Naive thymus-derived CD4-positive, alpha-beta T cell (primary cell): ENCODE measurements around the gene ABCB7. TPM values are rescaled to one million over a fixed set of nuclear protein-coding genes. Genes with fewer than 3 reads are reported as not detected.
"Not testable (repeated sequence)": the region's sequence is repeated elsewhere in the genome, so short reads cannot be mapped to it uniquely, and the experiment has no call there.

Source experiments
- ATAC-seq: fragments of 150-1000 bp; cut with Tn5 transposase; 2 replicates; pipeline ENCODE4 v1.10.0; 2021; ENCODE audit warnings: mild to moderate bottlenecking, moderate library complexity
- CTCF ChIA-PET: fragments of 350-600 bp; sonication (Branson Sonifier 250); formaldehyde crosslinking; loops from one replicate; lab custom pipeline; 2021; ENCODE audit warnings: antibody characterized with exemption; lab: Charles Lee
- POLR2A ChIA-PET: fragments of 350-600 bp; sonication (Branson Sonifier 250); formaldehyde crosslinking; loops from one replicate; lab custom pipeline; 2021; ENCODE audit warnings: antibody characterized with exemption, inconsistent platforms; lab: Charles Lee
- DNase-seq, 9 donors: peaks; one replicate each; pipeline versions ENCODE4 v3.0.0 to v3.0.0-alpha.2; 2020 to 2022; ENCODE audit warnings: mixed read lengths in 1 of 9
- H3K27ac ChIP-seq: one replicate; pipeline ENCODE4 v1.7.0; 2013; ENCODE audit warnings: mild to moderate bottlenecking, low read depth, low read length, moderate library complexity
- H3K27me3 ChIP-seq, 2 donors: one replicate each; pipeline ENCODE4 v1.7.0; 2013; ENCODE audit warnings: low read length in 2 of 2, mild to moderate bottlenecking in 2 of 2, moderate library complexity in 2 of 2; ENCODE audit not compliant: control insufficient read depth in 2 of 2, insufficient read depth in 2 of 2
- H3K36me3 ChIP-seq, 3 experiments: 1 replicate in 2 of 3; 2 replicates in 1 of 3; pipeline ENCODE4 v1.7.0; 2013; ENCODE audit warnings: low read length in 3 of 3, mild to moderate bottlenecking in 3 of 3, moderate library complexity in 1 of 3; ENCODE audit not compliant: insufficient read depth in 3 of 3, control insufficient read depth in 2 of 3
- H3K4me1 ChIP-seq, 2 donors: one replicate each; pipeline ENCODE4 v1.7.0; 2013; ENCODE audit warnings: low read length in 2 of 2, mild to moderate bottlenecking in 2 of 2, moderate library complexity in 1 of 2; ENCODE audit not compliant: control insufficient read depth in 2 of 2, insufficient read depth in 2 of 2
- H3K4me3 ChIP-seq: 2 replicates; pipeline ENCODE4 v1.7.0; 2013; ENCODE audit warnings: mild to moderate bottlenecking, low read length
- H3K9me3 ChIP-seq, 3 experiments: 1 replicate in 2 of 3; 2 replicates in 1 of 3; pipeline ENCODE4 v1.7.0; 2013; ENCODE audit warnings: low read length in 3 of 3; ENCODE audit not compliant: control insufficient read depth in 2 of 3
- H3K27ac Mint-ChIP-seq, 9 donors: one replicate each; pipeline ENCODE4 v1.8.0; 2020 to 2022; ENCODE audit warnings: mixed read lengths in 9 of 9, mild to moderate bottlenecking in 8 of 9, moderate library complexity in 5 of 9, inconsistent platforms in 2 of 9
- H3K27me3 Mint-ChIP-seq, 5 donors: one replicate each; pipeline ENCODE4 v1.8.0; 2021 to 2022; ENCODE audit warnings: mixed read lengths in 5 of 5, mild to moderate bottlenecking in 1 of 5
- H3K36me3 Mint-ChIP-seq, 5 donors: one replicate each; pipeline ENCODE4 v1.8.0; 2020 to 2022; ENCODE audit warnings: mixed read lengths in 5 of 5, mild to moderate bottlenecking in 3 of 5, inconsistent platforms in 1 of 5
- H3K4me1 Mint-ChIP-seq, 7 donors: one replicate each; pipeline ENCODE4 v1.8.0; 2020 to 2022; ENCODE audit warnings: mixed read lengths in 7 of 7, mild to moderate bottlenecking in 3 of 7, inconsistent platforms in 1 of 7
- H3K4me3 Mint-ChIP-seq, 10 donors: one replicate each; pipeline ENCODE4 v1.8.0; 2020 to 2022; ENCODE audit warnings: mild to moderate bottlenecking in 10 of 10, mixed read lengths in 10 of 10, moderate library complexity in 6 of 10, inconsistent platforms in 2 of 10
- H3K9me3 Mint-ChIP-seq, 11 donors: one replicate each; pipeline ENCODE4 v1.8.0; 2020 to 2022; ENCODE audit warnings: mixed read lengths in 11 of 11, mild to moderate bottlenecking in 4 of 11, inconsistent platforms in 1 of 11, moderate library complexity in 1 of 11
- intact Hi-C, 2 donors: fragments of 100-400 bp; cut with micrococcal nuclease; formaldehyde crosslinking; loops; one replicate each; pipeline ENCODE4 v1.15.1; 2023
- polyA plus RNA-seq, 2 donors: library from polyadenylated mRNA; unstranded; fragments of 300-500 nt; fragmentation: Illumina TruSeq; gene quantifications; one replicate each; pipeline ENCODE4 v1.2.3, GENCODE V29; 2021
- total RNA-seq, 6 experiments: library from RNA in 5 of 6; stranded (reverse) in 5 of 6; gene quantifications; 1 replicate in 5 of 6; 2 replicates in 1 of 6; pipeline ENCODE4 v1.2.3 and lab custom pipeline; 2021 to 2026

ABCB7 gene
- total and polyA plus RNA-seq, 7 experiments from 2014 or later: 13.0 to 33.0 (median 20.8) TPM

DNA sequence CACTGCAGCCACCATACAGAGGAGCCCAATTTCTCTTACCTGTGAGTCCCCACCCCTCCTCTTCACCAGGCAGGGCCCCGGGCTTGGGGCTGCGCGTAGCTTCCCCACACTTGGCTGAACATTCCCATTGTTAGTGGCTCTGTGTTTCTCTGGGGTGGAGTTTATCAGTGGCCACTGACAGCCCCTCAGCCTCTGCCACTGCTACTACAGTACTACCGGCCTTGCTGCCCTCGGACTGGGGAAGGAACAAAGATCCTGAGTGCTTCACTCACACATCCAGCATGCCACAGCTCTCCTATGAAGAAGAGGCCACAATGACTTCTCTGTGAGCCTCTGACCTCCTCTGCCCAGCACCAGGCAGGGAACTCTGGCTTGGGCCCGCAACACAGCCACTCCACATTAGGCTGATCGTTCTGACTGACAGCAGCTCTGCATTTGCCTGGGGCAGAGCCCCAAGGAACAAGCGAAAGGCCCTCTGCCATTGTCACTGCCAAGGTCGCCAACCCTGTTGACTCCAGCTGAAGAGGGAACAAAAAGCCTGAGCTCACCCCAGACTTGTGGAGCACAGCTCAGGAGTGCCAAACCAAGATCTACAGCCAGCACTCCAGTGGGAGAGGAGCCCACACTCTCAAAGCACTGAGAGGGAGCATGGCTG lies 24.0 kb downstream of the ABCB7 start:
- no peak overlapping the region for H3K27ac ChIP-seq
- no peak overlapping the region for H3K4me3 ChIP-seq
- Mint-ChIP-seq H3K4me3 (no peak overlapping the region), H3K27ac (peak overlapping the region in 1 of 9 donors; percentile 17), H3K4me1 (peaks cover 5 to 63% (median 47%) of the 10 kb centered on the region in 7 donors), H3K9me3 (peaks cover 0 to 10% (median 0%) of the 10 kb centered on the region in 11 donors), H3K36me3 (peaks cover 0 to 22% (median 7%) of the 10 kb centered on the region in 5 donors), H3K27me3 (no peaks in the 10 kb centered on the region)
- H3K9me3 ChIP-seq: no peaks in the 10 kb centered on the region
- POLR2A ChIA-PET: no interaction called here
- DNase-seq: no peak
- intact Hi-C loops: no loop called here
- no peaks in the 10 kb centered on the region for H3K27me3 ChIP-seq
- H3K4me1 ChIP-seq: no peaks in the 10 kb centered on the region
- CTCF ChIA-PET: no interaction called here
- no peaks in the 10 kb centered on the region for H3K36me3 ChIP-seq
- ATAC-seq: no peak

DNA sequence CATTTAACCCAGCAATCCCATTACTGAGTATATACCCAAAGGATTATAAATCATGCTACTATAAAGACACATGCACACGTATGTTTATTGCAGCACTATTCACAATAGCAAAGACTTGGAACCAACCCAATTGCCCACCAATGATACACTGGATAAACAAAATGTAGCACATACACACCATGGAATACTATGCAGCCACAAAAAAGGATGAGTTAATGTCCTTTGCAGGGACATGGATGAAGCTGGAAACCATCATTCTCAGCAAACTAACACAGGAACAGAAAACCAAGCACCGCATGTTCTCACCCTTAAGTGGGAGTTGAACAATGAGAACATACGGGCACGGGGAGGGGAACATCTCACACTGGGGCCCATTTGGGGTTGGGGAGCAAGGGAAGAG lies 27.0 kb downstream of the ABCB7 start:
- Mint-ChIP-seq H3K36me3 (peaks cover 0 to 15% (median 12%) of the 10 kb centered on the region in 5 donors), H3K4me1 (peaks cover 2 to 48% (median 36%) of the 10 kb centered on the region in 7 donors)
- H3K4me3 Mint-ChIP-seq, POLR2A ChIA-PET, H3K36me3 ChIP-seq, H3K9me3 Mint-ChIP-seq, intact Hi-C loops, H3K4me3 ChIP-seq, H3K27me3 Mint-ChIP-seq, H3K27me3 ChIP-seq, CTCF ChIA-PET, H3K27ac ChIP-seq, H3K9me3 ChIP-seq, H3K4me1 ChIP-seq, H3K27ac Mint-ChIP-seq, DNase-seq, ATAC-seq: not testable (repeated sequence)

DNA sequence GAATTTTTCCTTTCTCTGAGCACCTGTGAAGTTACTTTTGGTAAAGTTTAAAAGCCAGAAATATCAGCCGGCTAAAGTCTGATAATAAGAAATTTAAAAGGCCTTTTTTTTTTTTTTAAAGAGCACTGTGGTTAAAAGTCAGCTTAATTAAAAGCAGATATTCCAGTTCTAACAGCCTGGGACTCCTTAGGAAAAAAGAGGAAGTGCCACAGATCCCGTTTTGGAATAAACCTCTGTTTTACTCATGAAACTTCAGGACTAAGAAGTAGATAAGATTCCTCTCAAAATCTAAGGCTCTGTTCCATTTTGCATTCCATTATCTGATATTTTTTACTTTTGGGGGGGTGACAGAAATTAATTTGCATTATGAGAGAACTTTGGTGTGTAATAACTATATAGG lies 37.8 kb downstream of the ABCB7 start:
- peaks cover 0 to 5% (median 0%) of the 10 kb centered on the region in 11 donors for H3K9me3 Mint-ChIP-seq
- no peaks in the 10 kb centered on the region for H3K27me3 Mint-ChIP-seq
- no peak overlapping the region for H3K4me3 Mint-ChIP-seq
- H3K27ac ChIP-seq: no peak overlapping the region
- DNase-seq: no peak
- peaks cover 0 to 25% (median 8%) of the 10 kb centered on the region in 7 donors for H3K4me1 Mint-ChIP-seq
- ATAC-seq: no peak
- no peak overlapping the region for H3K27ac Mint-ChIP-seq
- H3K27me3 ChIP-seq: no peaks in the 10 kb centered on the region
- no peaks in the 10 kb centered on the region for H3K9me3 ChIP-seq
- intact Hi-C loops: no loop called here
- CTCF ChIA-PET: no interaction called here
- POLR2A ChIA-PET: no interaction called here
- peaks cover 0 to 16% (median 7%) of the 10 kb centered on the region in 5 donors for H3K36me3 Mint-ChIP-seq
- H3K4me1 ChIP-seq: no peaks in the 10 kb centered on the region
- H3K4me3 ChIP-seq: no peak overlapping the region
- H3K36me3 ChIP-seq: no peaks in the 10 kb centered on the region

DNA sequence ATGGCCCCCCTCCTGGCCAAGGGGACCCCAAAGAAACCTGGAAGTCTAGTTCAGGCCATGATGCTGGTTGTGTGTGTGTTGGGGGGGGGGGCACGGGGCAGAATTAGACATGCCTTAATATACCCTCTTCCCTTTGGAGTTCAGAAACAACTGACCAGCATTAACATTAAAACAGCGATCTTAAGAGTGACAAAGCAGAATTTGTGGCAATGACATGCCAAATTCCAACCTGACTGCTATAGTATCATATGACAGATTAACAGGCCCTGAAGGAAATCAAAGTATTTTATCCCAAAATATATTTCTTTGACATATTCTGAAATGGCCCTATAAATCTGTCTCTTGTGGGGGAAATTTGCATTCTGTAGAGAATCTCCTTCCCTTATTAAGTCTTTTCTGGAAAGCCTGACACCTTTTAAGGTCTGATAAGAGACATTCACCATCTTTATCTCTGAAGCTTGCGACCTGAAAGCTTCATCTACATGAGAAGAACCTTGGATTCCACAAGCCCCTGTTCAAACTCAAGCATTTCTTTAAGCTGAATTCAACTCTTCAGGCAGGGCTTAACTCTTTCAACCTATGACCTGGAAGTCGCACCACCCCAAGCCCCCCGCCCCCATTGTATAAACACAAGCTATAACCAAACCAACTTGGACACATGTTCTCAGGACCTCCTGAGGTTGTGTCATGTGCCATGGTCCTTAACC lies 40.2 kb downstream of the ABCB7 start:
- Mint-ChIP-seq H3K4me1 (peaks cover 0 to 20% (median 4%) of the 10 kb centered on the region in 7 donors), H3K36me3 (peaks cover 0 to 10% (median 2%) of the 10 kb centered on the region in 5 donors), H3K27ac (no peak overlapping the region), H3K9me3 (no peaks in the 10 kb centered on the region), H3K27me3 (no peaks in the 10 kb centered on the region), H3K4me3 (no peak overlapping the region)
- ChIA-PET POLR2A (no interaction called here), CTCF (no interaction called here)
- no peaks in the 10 kb centered on the region for H3K27me3 ChIP-seq
- ATAC-seq (no peak), DNase-seq (no peak)
- H3K36me3 ChIP-seq: peaks cover 0 to 3% (median 0%) of the 10 kb centered on the region in 3 experiments
- H3K27ac ChIP-seq: no peak overlapping the region
- intact Hi-C loops: no loop called here
- H3K4me3 ChIP-seq: no peak overlapping the region
- no peaks in the 10 kb centered on the region for H3K9me3 ChIP-seq
- no peaks in the 10 kb centered on the region for H3K4me1 ChIP-seq

DNA sequence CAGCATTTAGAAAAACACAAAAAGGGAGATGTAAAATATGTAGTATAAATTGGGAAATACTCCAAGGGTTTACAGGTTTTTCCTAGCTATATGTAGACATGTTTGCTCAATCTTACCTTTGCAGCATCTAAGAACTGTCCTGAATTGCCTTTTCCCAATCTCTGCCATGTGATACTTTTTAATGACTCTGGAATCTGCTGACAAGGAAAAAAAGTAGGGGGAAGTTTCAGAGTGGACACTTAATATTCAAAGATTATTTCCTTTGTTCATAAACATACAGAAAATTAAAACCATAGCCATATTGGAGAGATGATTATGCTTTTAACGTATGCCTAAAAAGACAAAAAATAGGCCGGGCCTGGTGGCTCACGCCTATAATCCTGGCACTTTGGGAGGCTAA lies 41.4 kb downstream of the ABCB7 start:
- no peaks in the 10 kb centered on the region for H3K27me3 Mint-ChIP-seq
- peaks cover 0 to 10% (median 2%) of the 10 kb centered on the region in 5 donors for H3K36me3 Mint-ChIP-seq
- H3K4me3 ChIP-seq: no peak overlapping the region

GRCh38 chrX:75113664-75114063 lies 42.4 kb downstream of the ABCB7 start:
- Histone ChIP-seq H3K36me3 (peaks cover 0 to 3% (median 0%) of the 10 kb centered on the region in 3 experiments), H3K27me3 (no peaks in the 10 kb centered on the region), H3K9me3 (no peaks in the 10 kb centered on the region), H3K4me3 (no peak overlapping the region), H3K27ac (no peak overlapping the region), H3K4me1 (no peaks in the 10 kb centered on the region)
- no peaks in the 10 kb centered on the region for H3K9me3 Mint-ChIP-seq
- ChIA-PET POLR2A (no interaction called here), CTCF (no interaction called here)
- no peak for DNase-seq
- H3K36me3 Mint-ChIP-seq: peaks cover 0 to 10% (median 0%) of the 10 kb centered on the region in 5 donors
- intact Hi-C loops: no loop called here
- ATAC-seq: no peak
- no peak overlapping the region for H3K27ac Mint-ChIP-seq
- H3K4me1 Mint-ChIP-seq: peaks cover 0 to 20% (median 4%) of the 10 kb centered on the region in 7 donors
- no peaks in the 10 kb centered on the region for H3K27me3 Mint-ChIP-seq
- H3K4me3 Mint-ChIP-seq: no peak overlapping the region

More for the DNA sequence above, 41.4 kb downstream of the ABCB7 start:
- intact Hi-C loops: no loop called here
- Histone ChIP-seq H3K9me3 (no peaks in the 10 kb centered on the region), H3K27me3 (no peaks in the 10 kb centered on the region), H3K4me1 (no peaks in the 10 kb centered on the region), H3K27ac (no peak overlapping the region), H3K36me3 (peaks cover 0 to 3% (median 0%) of the 10 kb centered on the region in 3 experiments)
- POLR2A ChIA-PET: no interaction called here
- DNase-seq: no peak
- no peak for ATAC-seq
- H3K4me1 Mint-ChIP-seq: peaks cover 0 to 20% (median 4%) of the 10 kb centered on the region in 7 donors
- no peaks in the 10 kb centered on the region for H3K9me3 Mint-ChIP-seq
- CTCF ChIA-PET: no interaction called here
- no peak overlapping the region for H3K27ac Mint-ChIP-seq
- H3K4me3 Mint-ChIP-seq: no peak overlapping the region
